ENCODE measurements around the gene MEGF11.
"Not testable (repeated sequence)": the region's sequence is repeated elsewhere in the genome, so short reads cannot be mapped to it uniquely, and the experiment has no call there.

The MEGF11 gene

DNA sequence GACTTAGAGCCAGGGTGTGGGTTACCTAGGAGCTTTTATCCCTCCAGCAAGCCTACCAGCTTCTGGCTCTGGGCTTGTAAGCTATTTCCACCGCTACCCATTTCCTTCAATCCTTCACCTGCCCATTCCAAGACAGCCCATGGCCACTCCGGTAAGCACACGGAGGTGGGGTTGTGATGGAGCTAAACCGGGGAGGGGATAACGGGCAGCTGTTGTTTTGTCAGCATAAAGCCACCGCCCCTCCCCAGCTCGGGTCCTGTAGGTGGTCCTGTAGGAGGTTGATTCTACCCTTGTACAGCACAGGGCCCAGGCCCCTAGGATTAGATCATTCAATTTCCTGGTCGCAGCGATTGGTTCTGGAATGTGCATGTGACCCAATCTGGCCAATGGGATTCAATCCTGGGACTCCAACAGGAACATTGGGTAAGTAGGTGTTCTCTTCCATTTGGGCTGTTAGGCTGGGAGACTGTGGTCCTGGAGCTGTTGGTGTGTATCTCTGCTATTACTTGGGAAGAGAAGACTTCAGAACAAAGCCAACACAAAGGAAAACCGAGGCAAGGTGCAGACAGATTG lies 233.6 kb downstream of the MEGF11 start:
- no peak for DNase-seq

DNA sequence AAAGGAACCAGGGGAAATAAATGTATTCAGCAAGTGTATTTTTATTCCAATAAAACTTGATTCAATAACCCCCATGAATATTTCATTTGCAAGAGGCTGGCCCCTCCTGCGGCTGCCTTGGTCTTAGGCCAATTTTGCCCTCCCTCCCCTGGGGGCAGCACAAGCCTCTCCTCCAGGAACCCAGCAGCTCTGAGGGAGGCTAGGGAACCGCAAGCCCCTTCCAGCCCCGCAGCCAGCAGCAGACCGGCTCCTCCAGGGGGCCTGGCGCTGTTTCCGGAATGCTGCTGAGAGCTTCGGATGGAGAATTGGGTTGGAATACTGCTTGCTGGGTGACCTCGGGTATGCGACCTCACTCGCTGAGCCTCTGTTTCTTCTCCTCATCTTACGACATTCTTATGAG lies 234.2 kb downstream of the MEGF11 start:
- no peak for DNase-seq

DNA sequence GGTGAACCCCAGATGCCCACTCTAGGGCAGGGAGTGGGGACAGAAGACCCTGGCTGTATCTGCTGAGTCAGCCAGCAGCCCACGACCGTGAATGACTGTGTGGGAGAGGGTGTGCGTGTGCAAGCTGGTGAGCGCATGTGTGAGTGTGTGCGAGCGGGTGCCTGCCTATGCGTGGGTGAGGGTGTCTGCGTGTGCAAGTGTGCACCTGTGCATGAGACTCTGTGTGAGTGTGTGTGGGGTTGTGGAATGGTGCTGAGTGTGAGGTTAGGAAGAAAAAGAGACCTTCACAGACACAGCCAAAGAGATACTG lies 235.1 kb downstream of the MEGF11 start:
- no peak for DNase-seq

DNA sequence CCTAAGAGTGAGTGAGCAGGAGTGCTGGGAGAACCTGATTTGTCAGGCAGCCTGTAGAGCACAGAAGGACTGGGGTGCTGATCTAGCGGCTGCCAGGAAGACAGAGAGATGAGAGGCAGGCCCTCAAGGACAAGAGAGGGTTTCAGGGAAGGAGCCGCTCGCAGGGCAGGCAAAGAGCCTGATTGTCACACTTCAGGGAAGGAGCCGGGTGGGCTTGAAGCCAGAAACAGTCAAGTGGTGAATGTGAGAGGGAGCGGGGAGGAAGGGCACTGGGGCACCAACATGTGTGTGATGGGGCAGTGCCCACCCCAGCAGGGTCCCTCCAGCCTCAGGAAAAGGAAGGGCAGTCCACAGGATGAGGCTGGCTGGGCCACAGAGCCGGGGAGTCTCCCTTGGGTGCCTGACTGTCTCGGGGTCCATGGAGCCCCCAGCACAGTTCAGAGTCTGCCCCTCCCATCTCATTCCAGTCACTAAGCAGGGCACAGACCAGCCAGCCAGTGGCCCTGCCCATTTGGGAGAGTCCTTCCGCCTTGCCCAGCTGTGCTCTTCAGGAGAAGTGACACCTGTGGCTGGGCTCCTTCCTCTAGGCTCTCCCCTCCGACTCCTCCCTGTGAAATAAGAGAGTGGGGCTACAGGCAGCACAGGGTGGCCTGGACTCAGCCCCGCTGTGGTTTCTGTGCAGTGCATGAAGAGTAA lies 235.6 kb downstream of the MEGF11 start:
- no peak for DNase-seq

DNA sequence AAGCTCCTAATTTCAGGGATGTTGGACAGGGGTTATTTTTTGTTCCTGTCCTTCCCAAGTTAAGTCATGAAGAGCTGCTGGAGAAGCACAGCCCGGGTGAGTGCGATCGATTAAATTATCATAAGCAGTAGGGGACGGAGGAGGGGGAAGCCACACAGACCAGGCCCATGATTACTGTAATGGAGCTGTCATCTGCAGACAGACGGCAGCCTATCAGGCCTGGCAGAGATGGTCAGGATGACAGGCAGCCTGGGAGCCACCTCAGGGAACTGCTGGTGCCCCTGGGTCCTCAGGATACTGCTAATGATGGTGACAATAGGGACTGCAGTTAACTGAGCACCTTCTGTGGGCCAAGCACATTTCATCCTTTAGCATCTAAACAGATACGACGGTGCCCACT lies 236.6 kb downstream of the MEGF11 start:
- no peak for DNase-seq

DNA sequence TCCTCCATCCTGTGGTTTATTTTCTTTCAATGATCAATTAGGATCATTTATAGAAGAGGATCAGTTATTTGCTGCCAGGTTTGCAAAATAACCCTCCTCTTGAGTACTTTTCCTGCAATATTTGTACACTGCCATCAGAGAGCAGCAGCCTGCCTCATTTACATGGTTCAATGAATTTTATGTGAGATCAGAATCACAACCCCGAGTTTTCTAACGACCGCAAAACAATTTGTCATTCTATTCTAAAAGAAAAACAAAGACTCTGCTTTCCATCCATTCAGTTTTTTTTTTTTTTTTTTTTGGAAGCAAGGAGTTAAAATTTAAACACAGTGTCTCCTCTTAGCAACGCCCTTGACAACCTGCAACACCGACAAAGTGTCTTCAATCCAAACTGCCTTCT lies 237.4 kb downstream of the MEGF11 start:
- no peak for DNase-seq

DNA sequence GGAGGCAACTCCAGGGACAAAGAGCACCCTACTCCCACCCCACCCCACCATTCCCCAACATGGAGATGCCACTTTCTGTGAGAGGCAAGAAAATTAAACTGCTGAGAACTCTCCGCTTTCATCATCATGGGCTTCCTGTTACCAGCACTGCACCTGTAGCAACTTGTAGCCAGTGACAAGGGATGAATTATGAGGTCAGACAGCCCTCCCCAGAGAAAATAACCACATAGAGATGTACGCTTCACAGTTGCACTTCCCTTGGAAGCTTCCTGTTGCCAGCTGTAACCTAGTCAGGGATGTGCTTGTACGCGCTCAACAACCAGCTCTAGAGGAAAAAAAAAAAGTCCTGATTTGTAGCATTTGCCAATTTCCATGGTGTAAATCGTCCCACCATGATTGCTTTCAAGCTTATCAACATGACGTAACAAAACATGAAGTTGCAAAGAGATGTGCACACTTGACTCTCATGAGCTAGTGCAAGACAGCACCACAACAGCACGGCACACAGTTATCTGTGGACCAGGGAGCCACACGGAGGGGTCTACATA lies 238.8 kb downstream of the MEGF11 start:
- no peak for DNase-seq

DNA sequence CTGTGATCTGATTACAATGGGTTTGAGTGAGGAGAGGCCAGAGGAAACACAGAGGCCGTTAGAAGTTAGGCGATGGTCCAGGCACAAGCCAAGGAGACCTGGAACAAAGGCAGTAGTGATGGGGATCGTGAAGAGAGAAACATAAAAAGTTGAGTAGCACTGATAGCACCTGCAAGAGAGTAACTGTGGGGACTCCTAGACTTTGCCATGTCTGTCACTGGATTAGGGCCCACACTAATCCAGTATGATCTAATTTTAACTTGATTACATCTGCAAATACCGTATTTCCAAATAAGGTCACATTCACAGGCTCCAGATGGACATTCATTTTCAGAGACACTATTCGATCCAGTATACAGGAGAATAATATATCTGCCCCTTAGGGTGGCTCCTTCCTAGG lies 239.5 kb downstream of the MEGF11 start:
- no peak for DNase-seq

DNA sequence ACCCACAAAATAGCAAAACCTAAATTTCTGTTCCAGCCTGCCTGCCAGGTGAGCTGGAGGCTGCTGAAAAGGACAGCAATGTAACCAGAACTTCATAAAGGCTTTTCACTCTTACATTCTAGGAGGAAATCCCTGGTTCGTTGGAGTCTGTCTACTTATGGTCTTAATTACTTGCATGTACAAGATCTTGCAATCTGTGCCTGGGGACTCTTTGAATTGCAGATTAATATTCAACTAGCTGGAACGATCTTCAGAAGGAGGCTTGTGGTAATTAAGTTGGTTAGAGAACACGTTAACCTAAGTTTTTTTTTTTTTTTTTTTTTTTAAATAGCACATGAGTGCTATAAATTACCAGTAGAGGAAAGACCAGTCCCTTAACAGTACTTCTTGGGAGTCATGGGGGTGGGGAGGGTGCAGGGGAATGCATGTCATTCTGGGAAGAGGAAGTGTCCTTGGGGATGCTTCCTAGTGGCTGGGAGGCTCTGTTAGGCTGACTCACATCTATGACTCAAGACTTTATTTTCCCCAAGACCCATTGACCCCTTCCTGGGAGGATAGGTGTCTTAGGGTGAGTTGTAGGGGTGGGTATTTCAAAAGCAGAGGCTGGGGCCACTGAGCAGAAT lies 244.5 kb downstream of the MEGF11 start:
- no peak for DNase-seq

DNA sequence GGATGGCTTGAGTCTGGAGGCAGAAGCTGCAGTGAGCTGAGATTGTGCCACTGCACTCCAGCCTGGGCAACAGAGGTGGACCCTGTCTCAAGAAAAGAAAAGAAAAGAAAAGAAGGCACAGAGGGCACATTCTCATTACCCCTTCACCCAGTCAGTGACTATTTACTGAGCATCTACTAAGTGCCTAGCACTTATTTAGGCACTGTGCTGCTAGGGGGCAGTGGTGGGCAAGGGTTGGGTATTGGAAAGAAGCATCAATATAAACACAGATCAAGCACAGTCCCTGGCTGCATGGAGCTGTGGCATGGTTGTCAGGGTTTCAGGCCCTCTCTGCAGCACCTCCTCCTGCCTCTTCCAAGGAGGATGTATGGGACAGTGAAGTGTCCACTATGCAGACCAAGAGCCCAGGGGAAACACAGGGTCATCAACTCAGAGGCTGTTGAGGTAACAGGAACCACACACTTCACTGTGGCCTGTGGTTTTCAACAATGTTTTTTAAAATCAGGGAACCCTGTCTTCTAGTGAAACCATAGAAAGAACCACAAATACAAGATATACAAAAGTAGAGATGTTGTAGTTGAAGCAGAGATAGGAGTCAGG lies 245.8 kb downstream of the MEGF11 start:
- DNase-seq: no peak

DNA sequence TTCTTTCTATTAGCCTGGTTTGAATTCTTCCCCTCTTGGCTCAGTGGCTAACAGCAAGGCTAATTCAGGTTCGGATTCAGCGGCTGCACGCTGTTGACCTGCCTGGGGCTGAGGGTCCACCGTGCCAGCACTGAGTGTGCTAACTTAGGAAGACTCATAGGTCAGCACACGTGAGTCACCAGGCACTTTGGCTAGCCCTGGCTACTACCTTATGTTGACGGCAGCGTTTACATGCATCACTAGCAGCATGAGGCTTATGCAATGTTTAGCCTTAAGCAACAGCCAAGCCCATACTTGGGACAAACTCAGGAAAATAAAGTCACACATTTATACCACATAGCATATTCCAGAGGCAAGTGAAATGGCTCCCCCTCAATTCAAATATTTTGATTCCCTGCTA lies 246.6 kb downstream of the MEGF11 start:
- no peak for DNase-seq

DNA sequence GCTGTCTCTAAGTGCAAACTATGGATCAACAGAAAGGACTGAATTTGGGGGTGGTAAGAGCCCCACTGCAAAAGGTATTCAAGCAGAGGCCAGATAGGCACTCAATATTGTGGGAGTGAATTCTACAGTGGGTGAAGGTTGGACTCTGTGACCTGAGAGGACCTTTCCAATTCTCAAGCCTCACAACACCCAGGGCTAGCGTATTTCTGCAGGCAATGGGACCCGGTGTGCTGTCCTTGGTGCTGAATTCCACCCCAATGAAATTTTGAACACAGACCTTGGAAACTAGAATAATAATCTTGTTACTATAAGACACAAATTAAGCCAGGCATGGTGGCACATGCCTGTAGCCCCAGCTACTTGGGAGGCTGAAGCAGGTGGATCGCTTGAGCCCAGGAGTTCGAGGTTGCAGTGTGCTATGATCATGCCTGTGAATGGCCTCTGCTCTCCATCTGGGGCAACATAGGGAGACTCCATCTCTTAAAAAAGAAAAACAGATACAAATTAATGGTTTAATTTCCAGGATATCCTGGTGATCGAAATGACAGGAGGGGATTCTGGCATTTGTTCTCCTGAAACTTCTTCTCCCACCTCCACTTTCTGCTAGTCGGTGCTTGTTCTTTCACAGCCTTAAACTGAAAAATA lies 248.8 kb downstream of the MEGF11 start:
- no peak for DNase-seq

DNA sequence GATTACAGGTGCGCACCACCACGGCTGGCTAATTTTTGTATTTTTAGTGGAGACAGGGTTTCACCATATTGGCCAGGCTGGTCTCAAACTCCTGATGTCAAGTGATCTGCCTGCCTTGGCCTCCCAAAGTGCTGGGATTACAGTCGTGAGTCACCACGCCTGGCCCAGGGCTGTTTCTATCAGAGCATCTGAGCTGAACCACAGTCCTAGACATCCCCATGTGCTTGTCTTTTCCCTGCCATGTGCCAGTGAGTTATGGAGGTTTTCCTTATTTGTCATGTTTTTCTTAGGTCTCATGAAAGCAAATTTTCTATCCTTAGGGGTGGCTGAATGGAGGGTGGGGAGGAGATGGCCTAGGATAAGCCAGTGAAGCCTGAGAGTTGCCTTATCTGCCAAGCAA lies 250.4 kb downstream of the MEGF11 start:
- DNase-seq: not testable (repeated sequence)

DNA sequence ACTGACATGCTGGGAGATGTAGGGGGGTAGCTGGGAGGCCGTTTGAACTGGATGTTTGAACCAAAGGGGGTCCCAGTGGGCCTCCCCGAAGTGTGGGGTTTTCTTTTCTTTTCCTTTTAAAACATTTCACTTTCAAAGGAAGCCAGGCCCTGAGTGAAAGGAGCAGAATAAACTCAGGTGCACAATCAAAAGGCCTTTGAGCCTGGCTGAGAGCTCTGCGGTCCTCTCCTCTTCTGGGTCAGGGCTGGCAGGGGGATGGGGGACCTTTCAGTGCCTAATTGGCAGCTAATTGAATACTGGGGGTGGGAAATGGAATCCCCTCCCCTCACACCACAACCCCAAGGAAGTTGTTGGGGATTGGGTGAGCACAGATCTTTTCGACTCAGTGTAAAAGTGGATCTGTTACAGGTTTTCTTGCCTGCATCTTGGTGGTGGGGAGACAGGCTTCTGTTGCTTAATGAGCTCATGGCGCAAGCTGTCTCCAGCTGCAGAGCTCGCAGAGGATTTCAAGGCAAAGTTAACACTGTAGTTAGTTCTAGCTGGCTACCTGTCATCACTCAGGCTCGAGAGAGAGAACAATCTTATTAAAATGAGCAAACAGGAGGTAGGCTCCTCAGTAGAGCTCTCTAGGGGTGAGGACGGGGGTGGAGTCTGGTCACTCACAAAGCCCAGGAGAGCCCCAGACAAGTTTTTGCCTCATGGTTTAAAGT lies 251.7 kb downstream of the MEGF11 start:
- no peak for DNase-seq

DNA sequence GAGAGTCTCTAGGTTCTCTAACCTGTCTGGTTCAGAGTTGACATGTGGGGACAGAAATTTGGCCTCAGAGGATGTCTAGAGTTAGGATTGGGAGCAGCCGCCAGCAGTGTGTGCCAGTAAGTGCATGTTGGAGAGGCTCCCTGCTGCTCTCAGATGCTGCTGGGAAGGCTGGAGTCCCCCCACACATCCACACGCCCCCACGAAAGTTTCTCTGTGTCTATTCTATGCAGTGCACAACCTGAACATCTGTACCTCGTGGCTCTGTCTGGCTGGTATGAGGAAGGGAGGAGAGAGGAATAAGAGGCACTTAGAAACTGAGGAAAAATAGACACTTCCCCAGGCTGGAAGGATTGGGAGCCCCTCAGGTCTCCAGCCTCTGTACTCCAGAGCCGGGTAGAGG lies 252.5 kb downstream of the MEGF11 start:
- no peak for DNase-seq

DNA sequence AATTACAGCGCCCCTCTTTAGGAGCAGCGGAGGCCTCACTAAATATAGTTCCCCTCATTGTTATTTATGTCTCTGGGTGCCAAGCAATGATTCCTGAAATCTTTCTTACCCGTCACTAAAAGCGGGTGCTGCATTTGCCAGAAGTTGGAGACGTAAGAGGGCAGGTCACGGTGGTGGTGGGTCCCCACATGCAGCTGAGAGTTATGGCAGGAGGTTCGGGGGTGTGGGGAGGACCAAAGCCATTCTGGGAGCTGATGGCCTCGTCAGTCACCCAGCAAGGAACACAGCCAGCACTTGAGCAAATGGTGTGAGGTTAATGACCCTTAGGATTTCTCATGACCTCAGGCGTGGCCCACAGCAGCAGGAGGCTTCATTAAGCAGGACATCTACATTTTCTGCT lies 255.1 kb downstream of the MEGF11 start:
- no peak for DNase-seq

DNA sequence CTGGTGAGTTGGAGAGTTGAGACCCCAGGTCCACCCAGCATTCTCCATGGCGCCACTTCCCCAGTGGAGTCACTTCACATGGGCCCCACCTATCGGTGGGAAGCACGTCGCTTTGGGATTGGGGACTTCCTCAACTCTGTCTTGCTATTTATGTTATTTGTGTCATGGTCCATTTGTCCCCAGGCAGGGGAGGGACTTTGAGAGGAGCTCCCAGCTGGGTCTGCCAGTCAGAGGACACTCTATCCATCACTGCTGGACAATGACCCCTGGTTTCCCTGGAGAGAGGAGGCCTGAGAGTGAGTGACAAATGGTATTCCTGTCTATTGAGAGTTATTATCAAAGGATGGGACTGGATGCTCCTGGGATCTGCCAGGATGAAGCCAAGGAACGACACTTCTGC lies 256.6 kb downstream of the MEGF11 start:
- no peak for DNase-seq

DNA sequence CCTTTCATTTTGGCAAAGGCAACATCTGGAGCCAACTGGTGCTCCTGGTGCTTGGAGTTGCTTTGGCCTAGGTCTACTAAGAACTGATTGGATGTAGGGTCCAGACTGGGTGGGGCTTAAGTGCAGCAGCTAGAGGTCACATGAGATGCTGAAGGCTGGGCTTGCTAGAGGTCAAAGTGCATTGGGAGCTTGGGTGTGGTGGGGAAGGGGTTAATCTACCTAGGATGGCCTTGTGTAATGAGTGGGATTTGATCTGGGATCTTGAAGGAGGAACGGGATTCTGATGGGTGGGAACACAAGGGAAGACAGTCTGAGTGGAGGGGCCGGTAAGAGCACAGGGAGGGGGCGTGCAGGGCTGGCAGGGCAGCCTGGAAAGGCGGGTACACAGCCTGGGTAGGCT lies 258.7 kb downstream of the MEGF11 start:
- no peak for DNase-seq

DNA sequence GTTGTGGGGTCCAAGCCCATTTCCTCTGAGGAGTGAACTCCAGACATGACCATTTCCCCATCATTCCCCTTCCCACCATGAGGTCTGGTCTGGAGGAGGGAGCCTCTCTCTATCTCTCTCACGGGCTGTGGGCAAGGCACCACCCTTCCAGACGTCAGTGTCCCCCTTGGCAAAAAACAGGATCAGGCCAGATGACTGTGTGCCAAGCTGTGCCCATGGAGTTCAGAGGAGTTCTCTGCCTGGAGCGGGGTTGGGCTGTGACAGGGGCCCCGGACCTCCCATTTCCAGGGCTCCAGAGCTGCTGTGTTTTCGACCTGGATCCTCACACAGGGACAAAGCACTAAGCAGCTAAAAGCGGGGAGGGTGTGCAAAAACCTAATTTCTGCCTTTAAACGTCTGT lies 259.8 kb downstream of the MEGF11 start:
- no peak for DNase-seq

DNA sequence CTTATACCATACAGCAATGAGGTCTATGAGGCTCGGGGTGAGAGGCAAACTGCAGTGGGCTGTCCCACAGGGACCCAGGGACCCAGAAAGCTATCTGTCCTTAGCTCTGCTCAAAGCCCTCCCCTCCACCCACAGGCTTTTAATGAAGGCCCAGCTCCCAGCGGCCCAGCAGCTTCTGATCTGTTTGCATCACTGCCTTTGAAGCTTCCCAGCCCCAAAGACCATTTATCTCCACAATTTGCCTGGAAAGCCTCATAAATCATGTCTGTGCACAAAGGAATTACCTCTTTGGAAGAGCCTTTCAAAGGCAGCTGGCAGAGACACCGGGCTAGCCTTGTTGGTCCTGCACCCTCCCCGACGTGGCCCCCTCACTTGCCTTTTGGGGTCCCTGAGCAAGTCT lies 260.3 kb downstream of the MEGF11 start:
- no peak for DNase-seq

DNA sequence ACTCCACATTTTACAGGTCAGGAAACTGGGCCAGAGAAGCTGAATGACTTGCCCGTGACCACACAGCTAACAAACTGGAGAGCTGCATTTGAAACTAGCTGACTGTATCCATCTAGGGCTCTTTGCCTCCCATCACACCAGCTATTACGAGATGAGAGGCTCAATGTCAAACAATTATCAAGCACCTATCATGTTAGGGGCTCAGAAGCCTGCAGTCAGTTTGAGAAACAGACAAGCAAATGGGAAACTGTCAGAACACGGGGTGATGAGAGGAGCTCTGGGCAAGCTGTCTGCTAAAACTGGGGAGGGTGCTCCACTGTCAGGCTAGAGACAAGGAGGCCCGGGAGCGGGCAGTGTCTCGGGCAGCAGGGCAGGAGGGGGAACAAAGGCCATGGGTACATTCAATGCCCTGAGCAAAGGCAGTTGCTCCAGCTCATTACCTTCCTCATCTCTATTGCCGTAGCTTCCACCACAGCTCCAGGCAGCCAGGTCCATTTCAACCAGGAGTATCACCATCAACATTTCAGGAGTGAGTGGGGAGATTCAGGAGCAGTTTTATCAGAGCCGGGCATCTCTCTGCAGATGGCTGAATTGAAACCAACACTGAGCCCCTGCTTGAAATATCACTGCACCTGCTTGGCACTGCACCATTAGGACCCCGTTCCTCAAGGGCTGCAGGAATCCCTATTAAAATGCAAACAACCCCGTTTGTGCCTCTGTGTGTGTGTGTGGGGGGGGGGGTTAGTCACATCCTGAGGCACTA lies 261.6 kb downstream of the MEGF11 start:
- no peak for DNase-seq

DNA sequence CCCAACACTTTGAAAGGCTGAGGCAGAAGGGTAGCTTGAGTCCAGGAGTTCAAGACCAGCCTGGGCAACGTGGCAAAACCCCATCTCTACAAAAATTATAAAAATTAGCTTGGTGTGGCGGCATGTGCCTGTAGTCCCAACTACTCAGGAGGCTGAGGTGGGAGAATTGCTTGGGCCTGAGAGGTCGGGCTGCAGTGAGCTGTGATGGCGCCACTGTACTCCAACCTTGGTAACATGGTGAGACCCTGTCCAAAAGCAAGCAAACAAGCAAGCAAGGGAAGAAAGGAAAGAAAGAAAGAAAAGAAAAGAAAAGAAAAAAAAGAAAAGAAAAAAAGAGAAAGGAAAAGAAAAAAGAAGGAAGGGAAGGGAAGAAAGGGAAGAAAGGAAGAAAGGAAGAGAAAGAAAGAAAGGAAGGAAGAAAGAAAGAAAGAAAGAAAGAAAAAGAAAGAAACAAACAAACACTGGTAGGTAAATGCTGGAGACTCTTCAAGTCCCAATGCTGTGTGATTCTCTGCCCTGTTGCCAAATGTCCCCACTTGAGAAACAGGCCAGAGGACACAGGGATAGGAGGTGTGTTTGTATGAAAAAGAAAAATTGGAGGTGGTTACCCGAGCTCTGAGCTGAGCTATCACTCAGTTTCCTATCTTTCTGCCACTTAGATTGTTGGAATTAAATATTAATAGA lies 263.1 kb downstream of the MEGF11 start:
- DNase-seq: no peak
